ENCODE measurements around the gene PAX2. TPM values are rescaled to one million over a fixed set of nuclear protein-coding genes. Genes with fewer than 3 reads are reported as not detected.

PAX2 gene
- total and polyA plus RNA-seq, 2 experiments from 2014 or later: not detected

GRCh38 chr10:100790761-100791208 is 45.4 kb downstream of the PAX2 start:
- Histone ChIP-seq H3K4me1 (ENCODE audit: insufficient read depth) (peaks cover 7% of the 10 kb centered on the region), H3K27me3 (peaks cover 31% of the 10 kb centered on the region), H3K9me3 (ENCODE audit: low read depth) (no peaks in the 10 kb centered on the region), H3K79me2 (no peaks in the 10 kb centered on the region), H3K9me2 (replicated peaks; ENCODE audit: insufficient read depth) (no peaks in the 10 kb centered on the region), H3K36me3 (replicated peaks; ENCODE audit: insufficient read depth, low read depth) (no peaks in the 10 kb centered on the region), H3K4me3 (no peak overlapping the region), H4K20me1 (ENCODE audit: insufficient read depth, poor library complexity, severe bottlenecking) (no peaks in the 10 kb centered on the region), H3K27ac (peak overlapping the region; percentile 1), H2AFZ (no peak overlapping the region), H3K4me2 (no peak overlapping the region)
- TF ChIP-seq EZH2phosphoT487 (IDR thresholded peaks at IDR 0.05; ENCODE audit: low read depth, severe bottlenecking, unreplicated experiment): no peak
- no peak for TF ChIP-seq CTCF (IDR thresholded peaks at IDR 0.05; ENCODE audit: poor library complexity)
- TF ChIP-seq EZH2 (IDR thresholded peaks at IDR 0.05; ENCODE audit: borderline replicate concordance): no peak
- no peak for DNase-seq (ENCODE audit: low spot score)
- WGBS (ENCODE audit: low lambda C conversion rate, missing lambda C conversion rate): 42% methylated on average over 7 of the region's 7 CpGs

GRCh38 chr10:100791369-100792058 is 46.1 kb downstream of the PAX2 start:
- peak; percentile 28 for DNase-seq (ENCODE audit: low spot score)
- H3K79me2 ChIP-seq: no peaks in the 10 kb centered on the region
- H3K4me3 ChIP-seq: no peak overlapping the region
- H3K36me3 ChIP-seq (replicated peaks; ENCODE audit: insufficient read depth, low read depth): no peaks in the 10 kb centered on the region
- no peak for TF ChIP-seq CTCF (IDR thresholded peaks at IDR 0.05; ENCODE audit: poor library complexity)
- TF ChIP-seq EZH2 (IDR thresholded peaks at IDR 0.05; ENCODE audit: borderline replicate concordance): no peak
- no peak for TF ChIP-seq EZH2phosphoT487 (IDR thresholded peaks at IDR 0.05; ENCODE audit: low read depth, severe bottlenecking, unreplicated experiment)
- H3K9me2 ChIP-seq (replicated peaks; ENCODE audit: insufficient read depth): no peaks in the 10 kb centered on the region
- peaks cover 27% of the 10 kb centered on the region for H3K27me3 ChIP-seq
- H3K4me2 ChIP-seq: no peak overlapping the region
- H3K4me1 ChIP-seq (ENCODE audit: insufficient read depth): peaks cover 7% of the 10 kb centered on the region
- 71% methylated on average over 8 of the region's 8 CpGs for WGBS (ENCODE audit: low lambda C conversion rate, missing lambda C conversion rate)
- no peak overlapping the region for H2AFZ ChIP-seq
- no peaks in the 10 kb centered on the region for H4K20me1 ChIP-seq (ENCODE audit: insufficient read depth, poor library complexity, severe bottlenecking)
- H3K27ac ChIP-seq: no peak overlapping the region
- H3K9me3 ChIP-seq (ENCODE audit: low read depth): no peaks in the 10 kb centered on the region

GRCh38 chr10:100792574-100792973 is 47.2 kb downstream of the PAX2 start:
- Histone ChIP-seq H3K27me3 (peaks cover 26% of the 10 kb centered on the region), H2AFZ (no peak overlapping the region), H3K4me1 (ENCODE audit: insufficient read depth) (peaks cover 7% of the 10 kb centered on the region), H3K36me3 (replicated peaks; ENCODE audit: insufficient read depth, low read depth) (no peaks in the 10 kb centered on the region), H3K79me2 (no peaks in the 10 kb centered on the region), H3K9me3 (ENCODE audit: low read depth) (no peaks in the 10 kb centered on the region), H4K20me1 (ENCODE audit: insufficient read depth, poor library complexity, severe bottlenecking) (no peaks in the 10 kb centered on the region), H3K27ac (no peak overlapping the region), H3K9me2 (replicated peaks; ENCODE audit: insufficient read depth) (no peaks in the 10 kb centered on the region), H3K4me3 (no peak overlapping the region), H3K4me2 (no peak overlapping the region)
- 72% methylated on average over 7 of the region's 8 CpGs for WGBS (ENCODE audit: low lambda C conversion rate, missing lambda C conversion rate)
- no peak for DNase-seq (ENCODE audit: low spot score)
- TF ChIP-seq CTCF (IDR thresholded peaks at IDR 0.05; ENCODE audit: poor library complexity) (no peak), EZH2phosphoT487 (IDR thresholded peaks at IDR 0.05; ENCODE audit: low read depth, severe bottlenecking, unreplicated experiment) (no peak), EZH2 (IDR thresholded peaks at IDR 0.05; ENCODE audit: borderline replicate concordance) (no peak)

Measured in hepatocyte (in vitro differentiated cells).